IPS-20b (cell line): Measurements from ENCODE around the gene SNRNP25.

Source experiments
- H3K27ac ChIP-seq: one replicate; pipeline ENCODE4 v1.5.1; 2013; ENCODE audit warnings: low read length
- H3K27me3 ChIP-seq: 2 replicates; pipeline ENCODE4 v1.6.1; 2013; ENCODE audit warnings: mild to moderate bottlenecking, low read length, inconsistent platforms; ENCODE audit not compliant: insufficient read depth
- H3K36me3 ChIP-seq: 2 replicates; pipeline ENCODE4 v1.6.1; 2013; ENCODE audit warnings: low read depth, mild to moderate bottlenecking, inconsistent platforms, low read length, moderate library complexity; ENCODE audit not compliant: insufficient read depth
- H3K4me1 ChIP-seq: 2 replicates; pipeline ENCODE4 v1.6.1; 2013; ENCODE audit warnings: mild to moderate bottlenecking, control low read depth, inconsistent platforms, low read length, moderate library complexity; ENCODE audit not compliant: insufficient read depth
- H3K4me3 ChIP-seq: 2 replicates; pipeline ENCODE4 v1.5.1; 2013; ENCODE audit warnings: mild to moderate bottlenecking, low read length, inconsistent platforms
- H3K9ac ChIP-seq: 2 replicates; pipeline ENCODE4 v1.6.1; 2013; ENCODE audit warnings: low read depth, mild to moderate bottlenecking, inconsistent platforms, low read length, moderate library complexity
- H3K9me3 ChIP-seq: 2 replicates; pipeline ENCODE4 v1.6.1; 2013; ENCODE audit warnings: mild to moderate bottlenecking, low read depth, low read length, inconsistent platforms; ENCODE audit not compliant: insufficient read depth

SNRNP25 gene

DNA sequence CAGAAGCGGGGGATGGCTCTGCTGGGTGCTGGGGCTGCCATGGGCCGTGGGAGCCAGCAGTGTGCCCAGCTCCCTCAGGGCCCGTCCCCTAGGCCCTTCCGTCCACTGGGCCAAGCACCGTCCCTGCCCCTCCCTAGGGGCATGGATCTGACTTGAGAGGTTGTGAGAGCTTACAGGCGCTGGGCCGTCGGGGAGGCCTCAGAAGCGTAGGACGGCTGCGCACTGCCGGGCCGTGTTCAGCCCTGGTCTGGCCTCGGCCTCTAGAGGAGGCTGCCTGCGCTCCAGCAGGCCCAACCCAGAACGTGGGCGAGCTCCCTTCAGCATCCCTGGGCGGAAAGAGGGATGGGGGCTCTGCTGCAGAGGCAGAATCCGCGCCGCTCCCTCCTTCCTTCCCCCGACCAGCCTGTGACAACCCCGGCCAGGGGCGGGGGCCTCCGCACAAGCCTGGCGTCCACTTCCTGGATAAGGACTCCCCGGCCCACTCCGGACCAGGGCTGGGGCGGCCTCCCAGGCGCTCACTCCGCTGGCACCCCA, 23.7 kb downstream of the SNRNP25 start:
- peaks cover 27% of the 10 kb centered on the region for H3K4me1 ChIP-seq

GRCh38 chr16:77807-78443, 24.3 kb downstream of the SNRNP25 start, which contains the start of gene MPG:
Gene MPG, plus strand, starts transcription at chr16:78225. Its CDS starts 85 bp downstream, at chr16:78310.
- Histone ChIP-seq H3K9me3 (no peaks in the 10 kb centered on the region), H3K4me1 (peaks cover 25% of the 10 kb centered on the region), H3K9ac (peak within 1 kb of the TSS; percentile 51; the same call in 1 of the 2 replicates), H3K4me3 (peak within 1 kb of the TSS; percentile 68), H3K36me3 (peaks cover 5% of the 10 kb centered on the region; the same call in 1 of the 2 replicates), H3K27me3 (peaks cover 18% of the 10 kb centered on the region; the same call in 1 of the 2 replicates), H3K27ac (no peak within 1 kb of the TSS)

More for the DNA sequence above, 23.7 kb downstream of the SNRNP25 start:
- Histone ChIP-seq H3K4me3 (peak overlapping the region; percentile 68; the same call in 1 of the 2 replicates), H3K9me3 (no peaks in the 10 kb centered on the region), H3K27me3 (peaks cover 19% of the 10 kb centered on the region; the same call in 1 of the 2 replicates), H3K36me3 (peaks cover 5% of the 10 kb centered on the region; the same call in 1 of the 2 replicates), H3K27ac (no peak overlapping the region), H3K9ac (peak overlapping the region; percentile 51; the same call in 1 of the 2 replicates)

DNA sequence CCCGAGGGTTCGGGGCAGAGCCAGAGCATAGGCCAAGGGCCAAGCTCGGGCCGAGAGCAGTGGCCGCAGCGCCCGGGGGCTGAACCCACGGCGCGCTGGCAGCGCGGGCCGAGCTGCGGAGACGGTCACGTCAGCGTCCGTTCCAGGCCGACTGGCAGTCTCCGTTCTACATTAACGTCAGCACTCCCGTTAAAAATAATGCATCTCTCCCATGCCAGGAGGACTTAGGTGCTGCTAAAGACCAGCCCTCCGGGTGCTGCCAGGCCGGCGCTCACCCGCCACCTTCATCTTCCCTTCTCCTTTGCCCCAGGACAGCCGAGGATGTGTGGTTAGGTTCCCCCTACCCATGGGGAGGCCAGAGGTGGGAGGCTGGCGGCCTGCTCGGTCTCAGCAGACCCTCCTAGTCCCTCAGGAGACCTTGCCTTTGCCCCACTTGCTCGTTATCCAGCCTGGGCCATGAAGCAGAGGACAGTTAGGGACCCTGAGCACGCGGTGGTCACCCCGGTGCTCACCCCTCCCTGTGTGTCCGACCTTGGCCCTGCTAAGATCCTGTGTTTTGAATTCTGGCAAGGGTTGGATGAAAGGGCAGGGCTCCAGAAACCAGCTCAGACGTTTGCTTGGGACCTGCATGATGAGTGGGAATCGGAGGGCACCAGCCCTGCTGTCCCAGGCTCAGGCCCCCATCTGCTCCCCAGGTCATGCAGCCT, 25.0 kb downstream of the SNRNP25 start:
- Histone ChIP-seq H3K9ac (peak overlapping the region; percentile 38; the same call in 1 of the 2 replicates), H3K27ac (no peak overlapping the region)

DNA sequence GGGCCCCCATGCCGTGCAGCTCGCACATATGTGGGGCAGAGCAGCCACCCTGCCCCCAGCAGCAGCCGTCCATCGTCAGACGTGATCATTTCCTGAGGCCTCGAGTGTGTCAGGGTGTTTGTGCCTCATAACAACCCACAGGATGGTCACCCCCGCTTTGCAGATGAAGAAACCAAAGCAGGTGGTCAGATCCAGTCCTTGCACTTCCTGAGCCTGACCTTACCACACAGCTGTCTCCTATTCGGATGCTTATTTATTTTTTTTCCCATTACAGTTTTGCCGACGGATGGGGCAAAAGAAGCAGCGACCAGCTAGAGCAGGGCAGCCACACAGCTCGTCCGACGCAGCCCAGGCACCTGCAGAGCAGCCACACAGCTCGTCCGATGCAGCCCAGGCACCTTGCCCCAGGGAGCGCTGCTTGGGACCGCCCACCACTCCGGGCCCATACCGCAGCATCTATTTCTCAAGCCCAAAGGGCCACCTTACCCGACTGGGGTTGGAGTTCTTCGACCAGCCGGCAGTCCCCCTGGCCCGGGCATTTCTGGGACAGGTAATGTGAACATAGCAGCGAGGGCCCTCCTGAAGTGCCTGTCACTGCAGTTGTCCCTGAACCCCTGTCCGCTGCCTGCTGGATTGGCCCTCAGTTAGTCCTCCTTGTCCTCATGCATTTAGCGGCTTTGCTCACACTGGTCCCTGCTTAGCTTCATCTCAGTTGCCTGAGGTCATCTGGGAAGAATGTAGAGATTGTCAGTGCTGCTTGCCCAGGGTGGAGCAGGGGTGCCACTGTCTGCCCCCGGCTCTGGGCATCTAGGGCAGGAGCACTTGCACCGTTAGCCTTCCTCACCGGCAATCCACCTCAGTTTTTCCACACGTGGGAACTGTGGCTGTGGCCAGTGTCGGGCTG, 25.8 kb downstream of the SNRNP25 start:
- peaks cover 12% of the 10 kb centered on the region; the same call in 1 of the 2 replicates for H3K36me3 ChIP-seq
- peak overlapping the region; percentile 68; the same call in 1 of the 2 replicates for H3K4me3 ChIP-seq
- H3K27me3 ChIP-seq, result peaks cover 9% of the 10 kb centered on the region; the same call in 1 of the 2 replicates
- no peak overlapping the region for H3K27ac ChIP-seq
- H3K4me1 ChIP-seq, result peaks cover 15% of the 10 kb centered on the region; the same call in 1 of the 2 replicates
- H3K9ac ChIP-seq, result no peak overlapping the region
- H3K9me3 ChIP-seq, result no peaks in the 10 kb centered on the region

More for the DNA sequence above, 25.0 kb downstream of the SNRNP25 start:
- H3K4me3 ChIP-seq, result peak overlapping the region; percentile 68
- peaks cover 19% of the 10 kb centered on the region; the same call in 1 of the 2 replicates for H3K4me1 ChIP-seq
- H3K9me3 ChIP-seq, result no peaks in the 10 kb centered on the region
- peaks cover 11% of the 10 kb centered on the region; the same call in 1 of the 2 replicates for H3K27me3 ChIP-seq
- H3K36me3 ChIP-seq, result peaks cover 5% of the 10 kb centered on the region; the same call in 1 of the 2 replicates

DNA sequence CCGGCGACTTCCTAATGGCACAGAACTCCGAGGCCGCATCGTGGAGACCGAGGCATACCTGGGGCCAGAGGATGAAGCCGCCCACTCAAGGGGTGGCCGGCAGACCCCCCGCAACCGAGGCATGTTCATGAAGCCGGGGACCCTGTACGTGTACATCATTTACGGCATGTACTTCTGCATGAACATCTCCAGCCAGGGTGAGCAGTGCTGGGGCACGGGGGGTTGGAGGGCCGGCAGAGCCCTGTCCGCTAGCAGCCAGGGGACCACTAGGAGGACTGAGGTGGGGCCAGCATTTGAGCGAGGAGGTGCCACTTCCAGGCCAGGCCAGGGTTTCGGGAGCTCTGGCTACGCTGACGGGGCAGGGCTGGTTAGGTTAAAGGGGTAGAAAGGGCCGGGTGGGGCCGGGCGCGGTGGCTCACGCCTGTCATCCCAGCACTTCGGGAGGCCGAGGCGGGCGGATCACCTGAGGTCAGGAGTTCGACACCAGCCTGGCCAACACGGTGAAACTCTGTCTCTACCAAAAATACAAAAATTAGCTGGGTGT, 29.5 kb downstream of the SNRNP25 start:
- Histone ChIP-seq H3K9ac (no peak overlapping the region), H3K9me3 (no peaks in the 10 kb centered on the region), H3K4me1 (no peaks in the 10 kb centered on the region), H3K27ac (no peak overlapping the region), H3K4me3 (no peak overlapping the region), H3K27me3 (peaks cover 9% of the 10 kb centered on the region; the same call in 1 of the 2 replicates), H3K36me3 (peaks cover 42% of the 10 kb centered on the region)

DNA sequence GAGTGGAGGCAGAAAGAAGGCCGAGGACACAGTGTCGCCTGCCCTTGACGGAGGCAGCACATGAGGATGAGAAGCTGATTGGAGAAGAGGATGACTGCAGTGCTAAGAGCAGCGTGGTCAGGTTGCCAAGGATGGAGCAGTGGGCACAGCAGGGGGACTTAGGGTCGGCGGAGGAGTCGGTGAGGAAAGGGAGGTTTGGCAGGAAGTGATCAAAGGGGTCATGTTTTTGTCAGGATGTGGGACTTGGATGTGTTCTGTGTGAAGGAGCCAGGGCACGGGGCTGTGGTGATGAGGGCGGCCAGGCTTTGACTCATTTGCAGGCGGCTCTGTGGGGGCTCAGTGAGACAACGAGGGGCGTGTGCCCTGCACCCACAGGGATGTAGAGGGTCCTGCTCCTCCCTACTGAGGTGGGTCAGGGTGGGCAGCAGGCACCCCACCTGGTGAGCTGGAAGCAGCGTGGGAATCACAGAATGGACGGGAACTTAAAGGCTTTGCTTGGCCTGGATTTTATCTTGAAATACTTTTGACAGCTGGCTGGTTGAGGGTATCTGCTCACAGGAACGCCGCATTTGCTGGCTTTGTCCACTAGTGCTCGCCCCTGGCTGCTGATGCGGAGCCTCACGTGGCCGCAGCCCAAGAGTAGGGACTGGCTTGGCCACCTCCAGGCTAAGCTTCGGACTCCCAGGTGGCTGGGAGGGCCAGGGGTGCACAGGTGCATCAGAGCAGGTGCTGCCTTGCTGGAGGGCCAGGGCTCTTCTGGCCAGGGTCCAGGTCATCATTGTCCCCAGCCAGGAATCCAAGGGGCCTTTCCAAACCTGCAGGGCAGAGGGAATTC, 30.4 kb downstream of the SNRNP25 start:
- Histone ChIP-seq H3K27ac (no peak overlapping the region), H3K9ac (no peak overlapping the region), H3K4me3 (no peak overlapping the region), H3K4me1 (no peaks in the 10 kb centered on the region), H3K9me3 (no peaks in the 10 kb centered on the region), H3K36me3 (peaks cover 49% of the 10 kb centered on the region), H3K27me3 (peaks cover 1% of the 10 kb centered on the region; the same call in 1 of the 2 replicates)

- H3K36me3 ChIP-seq, result peaks cover 49% of the 10 kb centered on the region
- no peak overlapping the region; the same call in 1 of the 2 replicates for H3K9ac ChIP-seq
- H3K9me3 ChIP-seq, result no peaks in the 10 kb centered on the region
- H3K4me3 ChIP-seq, result no peak overlapping the region
- no peaks in the 10 kb centered on the region for H3K27me3 ChIP-seq
- no peak overlapping the region for H3K27ac ChIP-seq
- no peaks in the 10 kb centered on the region for H3K4me1 ChIP-seq
Observed at GRCh38 chr16:84718-85406, 31.2 kb downstream of the SNRNP25 start.

DNA sequence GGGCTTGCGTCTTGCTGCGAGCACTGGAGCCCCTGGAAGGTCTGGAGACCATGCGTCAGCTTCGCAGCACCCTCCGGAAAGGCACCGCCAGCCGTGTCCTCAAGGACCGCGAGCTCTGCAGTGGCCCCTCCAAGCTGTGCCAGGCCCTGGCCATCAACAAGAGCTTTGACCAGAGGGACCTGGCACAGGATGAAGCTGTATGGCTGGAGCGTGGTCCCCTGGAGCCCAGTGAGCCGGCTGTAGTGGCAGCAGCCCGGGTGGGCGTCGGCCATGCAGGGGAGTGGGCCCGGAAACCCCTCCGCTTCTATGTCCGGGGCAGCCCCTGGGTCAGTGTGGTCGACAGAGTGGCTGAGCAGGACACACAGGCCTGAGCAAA, 31.8 kb downstream of the SNRNP25 start:
- Histone ChIP-seq H3K27me3 (no peaks in the 10 kb centered on the region), H3K4me1 (no peaks in the 10 kb centered on the region), H3K9ac (no peak overlapping the region), H3K27ac (no peak overlapping the region), H3K9me3 (no peaks in the 10 kb centered on the region), H3K36me3 (peaks cover 45% of the 10 kb centered on the region), H3K4me3 (no peak overlapping the region)

- Histone ChIP-seq H3K4me1 (no peaks in the 10 kb centered on the region), H3K9me3 (no peaks in the 10 kb centered on the region), H3K36me3 (peaks cover 45% of the 10 kb centered on the region), H3K4me3 (no peak overlapping the region), H3K27me3 (no peaks in the 10 kb centered on the region), H3K9ac (no peak overlapping the region), H3K27ac (no peak overlapping the region)
Observed at GRCh38 chr16:85865-86264, 32.2 kb downstream of the SNRNP25 start.

DNA sequence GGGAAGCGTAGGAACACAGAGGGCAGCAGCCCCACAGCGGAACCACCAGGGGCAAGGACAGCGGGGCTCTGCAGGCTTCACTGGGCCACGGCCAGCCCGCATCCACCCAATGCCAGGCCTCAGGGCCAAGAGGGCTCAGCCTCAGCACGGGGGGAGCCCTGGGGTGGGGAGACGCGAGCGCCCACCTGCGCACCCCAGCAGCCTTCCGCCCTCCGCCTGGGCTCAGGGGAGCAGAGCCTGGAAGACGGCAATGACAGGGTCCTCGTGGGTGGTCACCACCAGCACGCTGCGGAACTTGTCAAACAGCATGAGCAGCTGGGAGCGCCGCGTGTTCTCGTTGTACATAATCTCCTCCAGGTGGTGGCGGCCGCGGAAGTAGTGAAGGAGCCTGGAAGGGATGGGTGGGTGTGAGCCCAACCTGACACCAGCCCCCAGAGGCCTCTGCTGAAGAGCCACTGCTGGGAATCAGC, 32.9 kb downstream of the SNRNP25 start:
- no peaks in the 10 kb centered on the region for H3K9me3 ChIP-seq
- peaks cover 45% of the 10 kb centered on the region for H3K36me3 ChIP-seq
- H3K9ac ChIP-seq, result no peak overlapping the region
- H3K4me1 ChIP-seq, result no peaks in the 10 kb centered on the region
- no peaks in the 10 kb centered on the region for H3K27me3 ChIP-seq
- H3K4me3 ChIP-seq, result no peak overlapping the region
- H3K27ac ChIP-seq, result no peak overlapping the region
